SK-N-SH (cell line): ENCODE measurements around the gene DEFB114. TPM values are rescaled to one million over a fixed set of nuclear protein-coding genes. Genes with fewer than 3 reads are reported as not detected.

ENCODE experiments used
- CTCF ChIA-PET: fragments of 300-600, 350-600 bp; formaldehyde crosslinking; extraction: SDS; loops from one replicate; lab custom pipeline; 2021; lab: Yijun Ruan, JAX
- POLR2A ChIA-PET: fragments of 350-600 bp; sonication (Branson Sonifier 250); formaldehyde crosslinking; extraction: SDS; loops from one replicate; lab custom pipeline; 2020; ENCODE audit warnings: antibody characterized with exemption, inconsistent platforms; lab: Yijun Ruan, JAX
- DNase-seq: peaks from one replicate; pipeline ENCODE4 v3.0.0; 2012
- H2AFZ ChIP-seq: fragments of 200-600 bp; sonication (generic); 2 replicates; pipeline ENCODE4 v1.8.1; 2016; ENCODE audit warnings: antibody characterized with exemption, mild to moderate bottlenecking, low read depth
- H3F3A ChIP-seq: fragments of 200-600 bp; sonication (generic); replicated peaks from 2 replicates; pipeline ENCODE3; 2016; ENCODE audit warnings: antibody characterized with exemption, mild to moderate bottlenecking; ENCODE audit not compliant: insufficient read depth
- H3K27ac ChIP-seq, 2 experiments: fragments of 200-500 bp in 1 of 2; fragments of 200-600 bp in 1 of 2; sonication (Bioruptor generic) in 1 of 2; sonication (generic), shearing (Covaris generic) in 1 of 2; 2 replicates each; pipeline versions ENCODE4 v1.5.1 to v1.6.1; 2014 to 2016; ENCODE audit warnings: low read depth in 2 of 2, inconsistent platforms in 1 of 2, low read length in 1 of 2, mild to moderate bottlenecking in 1 of 2, mixed read lengths in 1 of 2
- H3K27me3 ChIP-seq: fragments of 200-600 bp; sonication (generic), shearing (Covaris generic); 2 replicates; pipeline ENCODE4 v1.6.1; 2016; ENCODE audit warnings: mixed run types; ENCODE audit not compliant: insufficient read depth
- H3K36me3 ChIP-seq, 2 experiments: fragments of 200-500 bp in 1 of 2; fragments of 200-600 bp in 1 of 2; sonication (Bioruptor generic) in 1 of 2; sonication (generic) in 1 of 2; replicated peaks in 1 of 2; 2 replicates each; pipeline versions ENCODE3 to v1.5.1; 2014 to 2016; ENCODE audit warnings: low read length in 1 of 2, mild to moderate bottlenecking in 1 of 2; ENCODE audit not compliant: insufficient read depth in 2 of 2, control insufficient read depth in 1 of 2
- H3K4me1 ChIP-seq, 2 experiments: fragments of 200-500 bp in 1 of 2; fragments of 200-600 bp in 1 of 2; sonication (Bioruptor generic) in 1 of 2; sonication (generic), shearing (Covaris generic) in 1 of 2; 2 replicates each; pipeline versions ENCODE4 v1.5.1 to v1.6.1; 2014 to 2016; ENCODE audit warnings: low read depth in 1 of 2, low read length in 1 of 2, mixed run types in 1 of 2; ENCODE audit not compliant: insufficient read depth in 2 of 2, control insufficient read depth in 1 of 2
- H3K4me2 ChIP-seq: fragments of 200-600 bp; sonication (generic), shearing (Covaris generic); 2 replicates; pipeline ENCODE4 v1.6.1; 2017; ENCODE audit warnings: mixed run types
- H3K4me3 ChIP-seq, 2 experiments: fragments of 200-500 bp in 1 of 2; fragments of 200-600 bp in 1 of 2; sonication (Bioruptor generic) in 1 of 2; sonication (generic), shearing (Covaris generic) in 1 of 2; 2 replicates each; pipeline versions ENCODE4 v1.5.1 to v1.8.1; 2014 to 2016; ENCODE audit warnings: low read depth in 2 of 2, inconsistent platforms in 1 of 2, low read length in 1 of 2, mild to moderate bottlenecking in 1 of 2, mixed read lengths in 1 of 2, moderate library complexity in 1 of 2
- H3K79me2 ChIP-seq: fragments of 200-600 bp; sonication (generic); 2 replicates; pipeline ENCODE4 v1.8.1; 2017; ENCODE audit warnings: mild to moderate bottlenecking; ENCODE audit not compliant: insufficient read depth
- H3K9ac ChIP-seq: fragments of 200-600 bp; sonication (generic); 2 replicates; pipeline ENCODE4 v1.6.1; 2017; ENCODE audit warnings: mixed run types
- H3K9me2 ChIP-seq: fragments of 200-600 bp; sonication (generic); 2 replicates; pipeline ENCODE4 v1.6.1; 2017; ENCODE audit warnings: mixed run types
- H3K9me3 ChIP-seq: fragments of 200-600 bp; sonication (generic); 2 replicates; pipeline ENCODE4 v1.6.1; 2017; ENCODE audit warnings: mixed run types, mild to moderate bottlenecking, moderate library complexity
- H4K20me1 ChIP-seq: fragments of 200-600 bp; sonication (generic); 2 replicates; pipeline ENCODE4 v1.6.1; 2017; ENCODE audit warnings: mild to moderate bottlenecking, mixed run types; ENCODE audit not compliant: insufficient read depth
- CTCF ChIP-seq: fragments of 200-600 bp; sonication (generic); IDR thresholded peaks from 2 replicates; pipeline ENCODE4 v1.6.1; 2017; ENCODE audit warnings: antibody characterized with exemption, mild to moderate bottlenecking, moderate library complexity
- EP300 ChIP-seq, 2 experiments: IDR thresholded peaks; 2 replicates each; pipeline versions ENCODE4 v1.4.0 to v1.6.1; 2012; ENCODE audit warnings: borderline replicate concordance in 1 of 2, low read depth in 1 of 2, low read length in 1 of 2
- EZH2phosphoT487 ChIP-seq: fragments of 200-600 bp; sonication (generic); IDR thresholded peaks from 2 replicates; pipeline ENCODE4 v1.6.1; 2017; ENCODE audit warnings: low read depth, mixed run types, mild to moderate bottlenecking, antibody characterized with exemption, moderate library complexity, borderline replicate concordance
- FOXJ3 ChIP-seq: sonication (generic); formaldehyde crosslinking; IDR thresholded peaks from 2 replicates; pipeline ENCODE4 v1.5.1; 2020; ENCODE audit warnings: mild to moderate bottlenecking, missing genetic modification reagents
- GATA2 ChIP-seq: sonication (generic); formaldehyde crosslinking; IDR thresholded peaks from 2 replicates; pipeline ENCODE4 v1.5.0; 2020; ENCODE audit warnings: mild to moderate bottlenecking, missing genetic modification reagents
- MEF2A ChIP-seq: IDR thresholded peaks from 2 replicates; pipeline ENCODE4 v1.4.0; 2012; ENCODE audit warnings: low read depth, borderline replicate concordance
- NRF1 ChIP-seq: IDR thresholded peaks from 2 replicates; pipeline ENCODE4 v1.6.1; 2012; ENCODE audit warnings: low read depth, mild to moderate bottlenecking, low read length
- RAD21 ChIP-seq: IDR thresholded peaks from 2 replicates; pipeline ENCODE4 v1.6.1; 2012; ENCODE audit warnings: mild to moderate bottlenecking, low read length
- RCOR1 ChIP-seq: fragments of 150-350 bp; IDR thresholded peaks from 2 replicates; pipeline ENCODE4 v1.6.1; 2017; ENCODE audit warnings: antibody characterized with exemption, low read length
- RFX5 ChIP-seq: IDR thresholded peaks from 2 replicates; pipeline ENCODE4 v1.6.1; 2012; ENCODE audit warnings: mild to moderate bottlenecking, improper control_type of control experiment, low read length
- RXRA ChIP-seq: IDR thresholded peaks from 2 replicates; pipeline ENCODE4 v1.4.0; 2012; ENCODE audit warnings: low read depth, mild to moderate bottlenecking, borderline replicate concordance
- SIN3A ChIP-seq: IDR thresholded peaks from 2 replicates; pipeline ENCODE4 v1.6.1; 2012; ENCODE audit warnings: low read depth, mild to moderate bottlenecking, low read length, moderate library complexity, borderline replicate concordance
- SMC3 ChIP-seq: IDR thresholded peaks from 2 replicates; pipeline ENCODE4 v1.6.1; 2012; ENCODE audit warnings: low read depth, low read length, improper control_type of control experiment
- TCF12 ChIP-seq: IDR thresholded peaks from 2 replicates; pipeline ENCODE4 v1.4.0; 2012
- TEAD4 ChIP-seq: IDR thresholded peaks from 2 replicates; pipeline ENCODE4 v1.4.0; 2012; ENCODE audit warnings: mild to moderate bottlenecking, borderline replicate concordance; ENCODE audit not compliant: insufficient read depth
- USF2 ChIP-seq: fragments of 150-350 bp; IDR thresholded peaks from 2 replicates; pipeline ENCODE4 v1.6.1; 2017; ENCODE audit warnings: antibody characterized with exemption, low read length, low read depth, borderline replicate concordance
- WGBS: methylation state at CpG from one replicate; pipeline ENCODE4 v1.1.6; 2017; ENCODE audit warnings: low lambda C conversion rate; 5-methylcytosine and 5-hydroxymethylcytosine counted together
- polyA plus RNA-seq, 3 experiments: library from polyadenylated mRNA; depleted of rRNA; stranded (reverse); fragments of >200 nt; gene quantifications; 2 replicates each; pipeline ENCODE4 v1.2.3, GENCODE V29; 2012
- TF ChIP-seq, protein P1 (sequence below): fragments of 150-350 bp; IDR thresholded peaks from 2 replicates; pipeline ENCODE4 v1.6.1; 2016; ENCODE audit warnings: mild to moderate bottlenecking, low read depth, low read length
- TF ChIP-seq, protein P2 (sequence below): IDR thresholded peaks from 2 replicates; pipeline ENCODE4 v1.4.0; 2012; ENCODE audit warnings: low read depth, borderline replicate concordance

The DEFB114 gene
- polyA plus RNA-seq, 1 of the 3 experiments (the other 2 are of a cell fraction), result not detected

DNA sequence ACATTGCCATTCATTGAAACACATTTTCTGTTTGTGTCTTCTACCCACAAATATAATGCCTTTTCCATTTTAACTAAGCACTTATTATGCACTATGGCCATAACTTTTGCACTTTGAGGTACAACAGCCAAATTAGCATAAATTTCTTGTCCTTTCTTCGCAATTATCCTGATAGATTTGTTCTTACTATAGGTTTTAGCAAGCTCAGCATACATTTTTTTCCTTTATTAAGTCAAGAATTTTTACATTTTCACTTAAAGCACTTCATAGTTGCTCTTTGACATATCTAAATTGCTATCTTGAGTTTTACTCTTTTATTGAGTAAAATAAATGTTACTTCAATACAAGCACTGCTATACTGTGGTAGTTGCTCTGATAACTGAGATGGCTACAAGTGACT, 5.8 kb downstream of the DEFB114 start:
- no peak overlapping the region for H2AFZ ChIP-seq
- H3K9me3 ChIP-seq, result no peaks in the 10 kb centered on the region
- no peaks in the 10 kb centered on the region for H4K20me1 ChIP-seq
- no peaks in the 10 kb centered on the region for H3K36me3 ChIP-seq
- no peak for TF ChIP-seq RFX5
- no peak for TF ChIP-seq RAD21
- no peak for TF ChIP-seq EZH2phosphoT487
- no peak for TF ChIP-seq CTCF
- no peak for TF ChIP-seq SMC3
- no peak for TF ChIP-seq MEF2A
- no peak for TF ChIP-seq TEAD4
- TF ChIP-seq, protein P1, sequence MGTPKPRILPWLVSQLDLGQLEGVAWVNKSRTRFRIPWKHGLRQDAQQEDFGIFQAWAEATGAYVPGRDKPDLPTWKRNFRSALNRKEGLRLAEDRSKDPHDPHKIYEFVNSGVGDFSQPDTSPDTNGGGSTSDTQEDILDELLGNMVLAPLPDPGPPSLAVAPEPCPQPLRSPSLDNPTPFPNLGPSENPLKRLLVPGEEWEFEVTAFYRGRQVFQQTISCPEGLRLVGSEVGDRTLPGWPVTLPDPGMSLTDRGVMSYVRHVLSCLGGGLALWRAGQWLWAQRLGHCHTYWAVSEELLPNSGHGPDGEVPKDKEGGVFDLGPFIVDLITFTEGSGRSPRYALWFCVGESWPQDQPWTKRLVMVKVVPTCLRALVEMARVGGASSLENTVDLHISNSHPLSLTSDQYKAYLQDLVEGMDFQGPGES, result no peak
- no peak for TF ChIP-seq RCOR1
- no peak for TF ChIP-seq SIN3A
- TF ChIP-seq FOXJ3 (CRISPR knock-in tag), result no peak
- no peak for TF ChIP-seq EP300 (IDR thresholded peaks at IDR 0.05; ENCODE audit: borderline replicate concordance in 1 of 2, low read depth in 1 of 2, low read length in 1 of 2)
- no peak for TF ChIP-seq NRF1
- no peak for TF ChIP-seq USF2
- TF ChIP-seq TCF12, result no peak
- TF ChIP-seq RXRA, result no peak
- no peak for TF ChIP-seq GATA2 (CRISPR knock-in tag)
- TF ChIP-seq, protein P2, sequence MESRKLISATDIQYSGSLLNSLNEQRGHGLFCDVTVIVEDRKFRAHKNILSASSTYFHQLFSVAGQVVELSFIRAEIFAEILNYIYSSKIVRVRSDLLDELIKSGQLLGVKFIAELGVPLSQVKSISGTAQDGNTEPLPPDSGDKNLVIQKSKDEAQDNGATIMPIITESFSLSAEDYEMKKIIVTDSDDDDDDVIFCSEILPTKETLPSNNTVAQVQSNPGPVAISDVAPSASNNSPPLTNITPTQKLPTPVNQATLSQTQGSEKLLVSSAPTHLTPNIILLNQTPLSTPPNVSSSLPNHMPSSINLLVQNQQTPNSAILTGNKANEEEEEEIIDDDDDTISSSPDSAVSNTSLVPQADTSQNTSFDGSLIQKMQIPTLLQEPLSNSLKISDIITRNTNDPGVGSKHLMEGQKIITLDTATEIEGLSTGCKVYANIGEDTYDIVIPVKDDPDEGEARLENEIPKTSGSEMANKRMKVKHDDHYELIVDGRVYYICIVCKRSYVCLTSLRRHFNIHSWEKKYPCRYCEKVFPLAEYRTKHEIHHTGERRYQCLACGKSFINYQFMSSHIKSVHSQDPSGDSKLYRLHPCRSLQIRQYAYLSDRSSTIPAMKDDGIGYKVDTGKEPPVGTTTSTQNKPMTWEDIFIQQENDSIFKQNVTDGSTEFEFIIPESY, result no peak
- H3K27me3 ChIP-seq, result no peaks in the 10 kb centered on the region
- DNase-seq, result no peak
- H3K9me2 ChIP-seq, result no peaks in the 10 kb centered on the region
- ChIA-PET POLR2A (no interaction called here), CTCF (no interaction called here)
- no peak overlapping the region for H3K27ac ChIP-seq
- H3K4me3 ChIP-seq, result no peak overlapping the region
- no peaks in the 10 kb centered on the region for H3F3A ChIP-seq
- no peaks in the 10 kb centered on the region for H3K4me1 ChIP-seq
- no peak overlapping the region for H3K4me2 ChIP-seq
- no peak overlapping the region for H3K9ac ChIP-seq
- H3K79me2 ChIP-seq, result no peaks in the 10 kb centered on the region
- WGBS, result 0% methylated on average over 1 of the region's 1 CpG
